IgD-negative memory B cell (primary cell): ENCODE results near the gene KRTAP4-5. TPM values are rescaled to one million over a fixed set of nuclear protein-coding genes. Genes with fewer than 3 reads are reported as not detected.
"Not testable (repeated sequence)": the region's sequence is repeated elsewhere in the genome, so short reads cannot be mapped to it uniquely, and the experiment has no call there.

Source experiments
- H3K27ac Mint-ChIP-seq, 3 donors: one replicate each; pipeline ENCODE4 v1.8.0; 2020 to 2022; ENCODE audit warnings: mild to moderate bottlenecking in 3 of 3, mixed read lengths in 3 of 3, moderate library complexity in 1 of 3
- H3K27me3 Mint-ChIP-seq: one replicate; pipeline ENCODE4 v1.8.0; 2021; ENCODE audit warnings: mixed read lengths
- H3K36me3 Mint-ChIP-seq: one replicate; pipeline ENCODE4 v1.8.0; 2020; ENCODE audit warnings: mild to moderate bottlenecking, mixed read lengths
- H3K4me1 Mint-ChIP-seq, 3 donors: one replicate each; pipeline ENCODE4 v1.8.0; 2020 to 2022; ENCODE audit warnings: mixed read lengths in 3 of 3, mild to moderate bottlenecking in 1 of 3
- H3K4me3 Mint-ChIP-seq, 4 donors: one replicate each; pipeline ENCODE4 v1.8.0; 2020 to 2022; ENCODE audit warnings: mild to moderate bottlenecking in 4 of 4, mixed read lengths in 4 of 4, moderate library complexity in 3 of 4
- H3K9me3 Mint-ChIP-seq, 3 donors: one replicate each; pipeline ENCODE4 v1.8.0; 2020 to 2021; ENCODE audit warnings: mixed read lengths in 3 of 3, mild to moderate bottlenecking in 1 of 3
- polyA plus RNA-seq: library from polyadenylated mRNA; unstranded; fragments of 300-500 nt; fragmentation: Illumina TruSeq; gene quantifications from one replicate; pipeline ENCODE4 v1.2.3, GENCODE V29; 2021

The KRTAP4-5 gene
- not detected for polyA plus RNA-seq

- H3K36me3 Mint-ChIP-seq = no peaks in the 10 kb centered on the region
- H3K9me3 Mint-ChIP-seq = peaks cover 0 to 1% (median 0%) of the 10 kb centered on the region in 3 donors
- peaks cover 0 to 3% (median 0%) of the 10 kb centered on the region in 3 donors for H3K4me1 Mint-ChIP-seq
- no peak within 1 kb of the TSS for H3K27ac Mint-ChIP-seq
- H3K4me3 Mint-ChIP-seq = no peak within 1 kb of the TSS
- peaks cover 7% of the 10 kb centered on the region for H3K27me3 Mint-ChIP-seq
These were observed at the start of gene KRTAP4-5 for GRCh38 chr17:41149652-41149985. Gene KRTAP4-5 (minus strand): TSS chr17:41149825. CDS start chr17:41149767, 58 bp downstream.

- Mint-ChIP-seq H3K36me3 (no peaks in the 10 kb centered on the region), H3K27me3 (peaks cover 6% of the 10 kb centered on the region), H3K4me3 (no peak overlapping the region), H3K9me3 (peaks cover 0 to 7% (median 6%) of the 10 kb centered on the region in 3 donors), H3K4me1 (no peaks in the 10 kb centered on the region), H3K27ac (no peak overlapping the region)
These were observed 46.4 kb upstream of the KRTAP4-5 start for GRCh38 chr17:41196068-41196467.

DNA sequence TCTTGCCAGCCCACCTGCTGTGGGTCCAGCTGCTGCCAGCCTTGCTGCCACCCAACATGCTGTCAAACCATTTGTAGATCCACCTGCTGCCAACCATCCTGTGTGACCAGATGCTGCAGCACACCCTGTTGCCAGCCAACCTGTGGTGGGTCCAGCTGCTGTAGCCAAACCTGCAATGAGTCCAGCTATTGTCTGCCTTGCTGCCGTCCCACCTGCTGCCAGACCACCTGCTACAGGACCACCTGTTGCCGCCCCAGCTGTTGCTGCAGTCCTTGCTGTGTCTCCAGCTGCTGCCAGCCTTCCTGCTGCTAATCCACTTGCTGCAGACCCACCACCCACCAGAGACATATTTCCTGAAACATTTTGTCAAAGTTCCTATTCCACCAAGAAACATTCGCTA is 40.7 kb upstream of the KRTAP4-5 start:
- peaks cover 15% of the 10 kb centered on the region for H3K27me3 Mint-ChIP-seq
- H3K9me3 Mint-ChIP-seq = no peaks in the 10 kb centered on the region

DNA sequence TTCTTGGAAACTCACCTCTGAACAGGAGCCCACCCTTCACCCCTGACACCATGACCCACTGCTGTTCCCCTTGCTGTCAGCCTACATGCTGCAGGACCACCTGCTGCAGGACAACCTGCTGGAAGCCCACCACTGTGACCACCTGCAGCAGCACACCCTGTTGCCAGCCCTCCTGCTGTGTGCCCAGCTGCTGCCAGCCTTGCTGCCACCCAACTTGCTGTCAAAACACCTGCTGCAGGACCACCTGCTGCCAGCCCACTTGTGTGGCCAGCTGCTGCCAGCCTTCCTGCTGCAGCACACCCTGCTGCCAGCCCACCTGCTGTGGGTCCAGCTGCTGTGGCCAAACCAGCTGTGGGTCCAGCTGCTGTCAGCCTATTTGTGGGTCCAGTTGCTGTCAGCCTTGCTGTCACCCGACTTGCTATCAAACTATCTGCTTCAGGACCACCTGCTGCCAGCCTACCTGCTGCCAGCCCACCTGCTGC is 40.3 kb upstream of the KRTAP4-5 start, which contains the start of gene KRTAP9-1:
KRTAP9-1 (plus strand) TSS at position 51 of the 482 bp plus-strand sequence; CDS start at position 51, 0 bp downstream.
- not testable (repeated sequence) for H3K36me3 Mint-ChIP-seq, H3K4me1 Mint-ChIP-seq, H3K27ac Mint-ChIP-seq, H3K9me3 Mint-ChIP-seq
- peaks cover 15% of the 10 kb centered on the region for H3K27me3 Mint-ChIP-seq
- H3K4me3 Mint-ChIP-seq = peak within 1 kb of the TSS in 1 of 4 donors; percentile 45

More for the DNA sequence above, 40.7 kb upstream of the KRTAP4-5 start:
- Mint-ChIP-seq H3K27ac (no peak overlapping the region), H3K36me3 (no peaks in the 10 kb centered on the region), H3K4me1 (no peaks in the 10 kb centered on the region), H3K4me3 (peak overlapping the region in 1 of 4 donors; percentile 45)

- H3K27ac Mint-ChIP-seq = no peak overlapping the region
- H3K9me3 Mint-ChIP-seq = no peaks in the 10 kb centered on the region
- H3K36me3 Mint-ChIP-seq = no peaks in the 10 kb centered on the region
- H3K27me3 Mint-ChIP-seq = peaks cover 17% of the 10 kb centered on the region
- H3K4me3 Mint-ChIP-seq = no peak overlapping the region
- no peaks in the 10 kb centered on the region for H3K4me1 Mint-ChIP-seq
These were observed 37.2 kb upstream of the KRTAP4-5 start for GRCh38 chr17:41186872-41187271.

GRCh38 chr17:41185001-41185400 is 35.4 kb upstream of the KRTAP4-5 start:
- Mint-ChIP-seq H3K4me3 (no peak overlapping the region), H3K9me3 (no peaks in the 10 kb centered on the region), H3K36me3 (no peaks in the 10 kb centered on the region), H3K4me1 (no peaks in the 10 kb centered on the region), H3K27me3 (peaks cover 7% of the 10 kb centered on the region), H3K27ac (no peak overlapping the region)

- Mint-ChIP-seq H3K27me3 (peaks cover 7% of the 10 kb centered on the region), H3K9me3 (no peaks in the 10 kb centered on the region), H3K4me1 (no peaks in the 10 kb centered on the region), H3K36me3 (no peaks in the 10 kb centered on the region), H3K27ac (no peak within 1 kb of the TSS), H3K4me3 (peak within 1 kb of the TSS in 1 of 4 donors; percentile 51)
These were observed 34.9 kb upstream of the KRTAP4-5 start, which contains the start of gene KRTAP4-1 for GRCh38 chr17:41184480-41184961. Gene KRTAP4-1 (minus strand): TSS chr17:41184911. CDS start chr17:41184854, 57 bp downstream.

- no peak overlapping the region for H3K27ac Mint-ChIP-seq
- no peaks in the 10 kb centered on the region for H3K36me3 Mint-ChIP-seq
- H3K27me3 Mint-ChIP-seq = no peaks in the 10 kb centered on the region
- no peaks in the 10 kb centered on the region for H3K9me3 Mint-ChIP-seq
- no peak overlapping the region for H3K4me3 Mint-ChIP-seq
- H3K4me1 Mint-ChIP-seq = peaks cover 15 to 30% (median 27%) of the 10 kb centered on the region in 3 donors
These were observed 29.4 kb upstream of the KRTAP4-5 start for GRCh38 chr17:41178843-41179616.

GRCh38 chr17:41178341-41178740 is 28.7 kb upstream of the KRTAP4-5 start:
- no peak overlapping the region for H3K27ac Mint-ChIP-seq
- no peaks in the 10 kb centered on the region for H3K27me3 Mint-ChIP-seq
- peaks cover 15 to 32% (median 30%) of the 10 kb centered on the region in 3 donors for H3K4me1 Mint-ChIP-seq
- no peaks in the 10 kb centered on the region for H3K9me3 Mint-ChIP-seq
- H3K36me3 Mint-ChIP-seq = no peaks in the 10 kb centered on the region
- H3K4me3 Mint-ChIP-seq = no peak overlapping the region

DNA sequence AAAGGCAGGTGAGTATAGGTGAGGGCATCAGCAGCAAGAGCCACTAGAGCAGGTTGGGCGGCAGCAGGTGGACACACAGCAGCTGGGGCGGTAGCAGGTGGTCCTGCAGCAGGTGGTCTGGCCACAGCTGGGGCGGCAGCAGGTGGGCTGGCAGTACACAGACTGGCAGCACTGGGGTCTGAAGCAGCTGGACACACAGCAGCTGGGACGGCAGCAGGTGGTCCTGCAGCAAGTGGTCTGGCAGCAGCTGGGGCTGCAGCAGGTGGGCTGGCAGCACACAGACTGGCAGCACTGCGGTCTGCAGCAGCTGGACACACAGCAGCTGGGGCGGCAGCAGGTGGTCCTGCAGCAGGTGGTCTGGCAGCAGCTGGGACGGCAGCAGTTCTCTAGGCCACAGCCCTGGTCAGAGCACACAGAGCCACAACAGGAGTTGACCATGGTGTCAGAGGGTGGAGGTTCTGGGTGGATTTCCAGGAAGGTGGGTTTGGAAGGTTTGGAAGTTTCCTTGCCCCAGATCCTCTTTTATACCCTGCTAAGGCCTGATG is 28.2 kb upstream of the KRTAP4-5 start, which contains the start of gene KRTAP4-2:
KRTAP4-2 (minus strand) TSS at position 495 of the 545 bp plus-strand sequence; CDS start at position 438, 57 bp downstream.
- peak within 1 kb of the TSS in 1 of 4 donors; percentile 75 for H3K4me3 Mint-ChIP-seq
- H3K36me3 Mint-ChIP-seq = no peaks in the 10 kb centered on the region
- no peaks in the 10 kb centered on the region for H3K27me3 Mint-ChIP-seq
- peaks cover 15 to 36% (median 32%) of the 10 kb centered on the region in 3 donors for H3K4me1 Mint-ChIP-seq
- no peaks in the 10 kb centered on the region for H3K9me3 Mint-ChIP-seq
- peak within 1 kb of the TSS in 2 of 3 donors; percentile 47 to 64 for H3K27ac Mint-ChIP-seq

DNA sequence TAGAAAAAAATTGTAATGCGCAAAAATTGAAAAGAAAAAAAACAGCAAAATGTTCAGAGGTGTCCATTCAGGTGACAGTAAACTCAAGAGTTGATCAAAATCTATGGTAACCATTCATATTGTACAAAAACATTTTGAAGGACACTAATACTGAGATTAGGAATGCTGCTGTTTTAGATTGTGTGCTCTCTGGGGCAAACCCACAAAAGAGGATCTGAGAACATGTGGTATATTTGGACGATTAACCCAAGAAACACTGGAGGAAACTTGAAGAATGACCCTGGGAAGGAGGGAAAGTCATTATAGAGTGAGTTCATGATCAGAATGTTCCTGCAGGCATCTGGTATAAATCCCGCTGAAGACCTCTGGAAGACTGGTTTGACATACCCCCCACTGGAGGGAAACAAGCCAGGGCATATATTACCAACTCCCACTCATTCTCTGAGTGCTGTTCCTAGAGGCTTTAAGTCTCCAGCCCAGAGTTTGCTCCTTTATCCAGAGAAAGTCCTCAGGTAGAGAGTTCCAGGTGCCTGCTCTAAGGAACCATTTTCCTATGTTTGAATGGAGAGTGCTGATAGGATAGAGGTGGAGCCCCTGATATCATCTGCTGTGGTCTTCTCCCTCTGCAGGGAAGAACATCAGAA is 27.2 kb upstream of the KRTAP4-5 start:
- no peaks in the 10 kb centered on the region for H3K9me3 Mint-ChIP-seq
- peak overlapping the region in 2 of 3 donors; percentile 47 to 64 for H3K27ac Mint-ChIP-seq
- peak overlapping the region in 2 of 4 donors; percentile 42 to 75 for H3K4me3 Mint-ChIP-seq
- peaks cover 15 to 38% (median 32%) of the 10 kb centered on the region in 3 donors for H3K4me1 Mint-ChIP-seq
- no peaks in the 10 kb centered on the region for H3K27me3 Mint-ChIP-seq
- H3K36me3 Mint-ChIP-seq = no peaks in the 10 kb centered on the region

DNA sequence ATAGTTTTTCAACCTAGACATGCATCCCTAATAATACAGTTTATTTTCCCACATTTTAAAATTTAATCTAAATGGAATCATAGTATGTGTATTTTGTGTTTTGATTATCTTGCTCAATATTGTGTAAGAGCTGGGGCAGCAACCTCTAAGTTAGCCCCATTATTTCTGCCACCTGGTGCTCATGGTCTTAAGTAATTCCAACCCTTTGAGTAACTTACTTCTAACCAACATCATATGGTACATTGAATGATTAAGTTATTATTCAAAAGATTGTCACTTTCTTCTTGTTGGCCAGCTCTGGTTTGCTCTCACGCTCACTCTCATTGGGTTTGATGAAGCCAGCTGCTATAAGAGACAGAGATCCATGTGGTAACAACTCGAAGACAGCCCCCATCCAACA is 22.3 kb upstream of the KRTAP4-5 start:
- Mint-ChIP-seq H3K4me3 (no peak overlapping the region), H3K27ac (no peak overlapping the region), H3K4me1 (peaks cover 10 to 22% (median 19%) of the 10 kb centered on the region in 3 donors), H3K36me3 (no peaks in the 10 kb centered on the region), H3K9me3 (no peaks in the 10 kb centered on the region), H3K27me3 (peaks cover 2% of the 10 kb centered on the region)

DNA sequence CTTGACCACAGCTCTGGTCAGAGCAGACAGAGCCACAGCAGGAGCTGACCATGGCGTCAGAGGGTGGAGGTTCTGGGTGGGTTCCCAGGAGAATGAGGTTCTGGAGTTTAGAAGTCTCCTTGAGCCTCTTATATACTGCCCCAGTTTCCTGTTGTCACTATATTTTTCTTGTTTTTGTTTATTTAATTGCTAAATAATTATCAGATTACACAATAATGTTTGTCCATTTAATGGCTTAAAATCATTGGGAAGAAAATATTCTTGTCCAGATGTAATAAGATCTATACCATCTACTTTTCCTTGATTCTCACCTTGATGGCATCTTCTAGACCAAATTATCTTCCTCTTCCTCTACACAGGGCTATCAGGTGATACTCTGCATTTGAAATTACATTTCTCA is 18.5 kb upstream of the KRTAP4-5 start, which contains the start of gene KRTAP4-3:
KRTAP4-3 (minus strand) TSS at position 101 of the 400 bp plus-strand sequence; CDS start at position 52, 49 bp downstream.
- peaks cover 5% of the 10 kb centered on the region for H3K27me3 Mint-ChIP-seq
- no peaks in the 10 kb centered on the region for H3K36me3 Mint-ChIP-seq

DNA sequence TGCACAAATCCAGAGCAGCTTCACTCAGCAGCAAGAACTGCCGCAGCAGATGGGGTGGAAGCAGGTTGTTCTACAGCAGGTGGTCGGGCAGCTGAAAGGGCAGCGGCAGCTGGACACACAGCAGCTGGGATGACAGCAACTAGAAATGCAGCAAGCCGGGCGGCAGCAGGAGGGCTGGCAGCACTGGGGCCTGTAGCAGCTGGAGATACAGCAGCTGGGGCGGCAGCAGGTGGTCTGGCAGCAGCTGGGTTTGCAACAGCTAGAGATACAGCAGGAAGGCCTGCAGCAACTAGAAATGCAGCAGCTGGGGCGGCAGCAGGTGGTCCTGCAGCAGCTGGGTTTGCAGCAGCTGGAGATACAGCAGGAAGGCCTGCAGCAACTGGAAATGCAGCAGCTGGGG is 17.9 kb upstream of the KRTAP4-5 start:
- Mint-ChIP-seq H3K27ac (no peak overlapping the region), H3K9me3 (no peaks in the 10 kb centered on the region), H3K36me3 (no peaks in the 10 kb centered on the region), H3K4me1 (peaks cover 0 to 2% (median 0%) of the 10 kb centered on the region in 3 donors), H3K27me3 (peaks cover 5% of the 10 kb centered on the region), H3K4me3 (no peak overlapping the region)

More for the DNA sequence above, 18.5 kb upstream of the KRTAP4-5 start, which contains the start of gene KRTAP4-3:
- Mint-ChIP-seq H3K9me3 (no peaks in the 10 kb centered on the region), H3K27ac (no peak within 1 kb of the TSS), H3K4me3 (no peak within 1 kb of the TSS), H3K4me1 (peaks cover 0 to 5% (median 0%) of the 10 kb centered on the region in 3 donors)
